Activated CD8-positive, alpha-beta T cell treated with anti-CD3 and anti-CD28 coated beads, Interleukin-2, amount 10 ng/mL, durations not matched to agents 7 days and 5 days (primary cell): Measurements from ENCODE around the gene BASP1. TPM values are rescaled to one million over a fixed set of nuclear protein-coding genes. Genes with fewer than 3 reads are reported as not detected.

Source experiments
- ATAC-seq: fragments of 150-1000 bp; cut with Tn5 transposase; one replicate; pipeline ENCODE4 v1.10.0; 2021; ENCODE audit warnings: moderate library complexity
- CTCF ChIA-PET: fragments of 350-600 bp; sonication (Branson Sonifier 250); formaldehyde crosslinking; loops from one replicate; lab custom pipeline; 2021; ENCODE audit warnings: antibody characterized with exemption; lab: Charles Lee
- POLR2A ChIA-PET: fragments of 350-600 bp; sonication (Branson Sonifier 250); formaldehyde crosslinking; loops from one replicate; lab custom pipeline; 2021; ENCODE audit warnings: antibody characterized with exemption; lab: Charles Lee
- DNase-seq: peaks from one replicate; pipeline ENCODE4 v3.0.0-alpha.2; 2020
- H3K27ac Mint-ChIP-seq: one replicate; pipeline ENCODE4 v1.8.0; 2021; ENCODE audit warnings: mild to moderate bottlenecking, mixed read lengths
- H3K27me3 Mint-ChIP-seq: one replicate; pipeline ENCODE4 v1.8.0; 2021; ENCODE audit warnings: low read depth, mixed read lengths
- H3K36me3 Mint-ChIP-seq: one replicate; pipeline ENCODE4 v1.8.0; 2021; ENCODE audit warnings: low read depth, mixed read lengths
- H3K4me1 Mint-ChIP-seq: one replicate; pipeline ENCODE4 v1.8.0; 2021; ENCODE audit warnings: low read depth, mixed read lengths
- H3K4me3 Mint-ChIP-seq: one replicate; pipeline ENCODE4 v1.8.0; 2021; ENCODE audit warnings: mild to moderate bottlenecking, mixed read lengths
- H3K9me3 Mint-ChIP-seq: one replicate; pipeline ENCODE4 v1.8.0; 2022; ENCODE audit warnings: mixed read lengths; ENCODE audit not compliant: insufficient read depth
- total RNA-seq, 2 experiments: library from RNA; stranded (reverse); gene quantifications; one replicate each; pipeline ENCODE4 v1.2.3, GENCODE V29; 2021

BASP1 gene
- total RNA-seq, 2 experiments from 2014 or later = not detected

GRCh38 chr5:17287501-17288155 is 70.2 kb downstream of the BASP1 start:
- H3K9me3 Mint-ChIP-seq = no peaks in the 10 kb centered on the region
- no peaks in the 10 kb centered on the region for H3K27me3 Mint-ChIP-seq
- no peak for DNase-seq
- H3K4me1 Mint-ChIP-seq = no peaks in the 10 kb centered on the region
- H3K4me3 Mint-ChIP-seq = no peak overlapping the region
- ChIA-PET CTCF (no interaction called here), POLR2A (no interaction called here)
- no peak for ATAC-seq
- H3K27ac Mint-ChIP-seq = no peak overlapping the region
- no peaks in the 10 kb centered on the region for H3K36me3 Mint-ChIP-seq

GRCh38 chr5:17288570-17288969 is 71.1 kb downstream of the BASP1 start:
- no peaks in the 10 kb centered on the region for H3K27me3 Mint-ChIP-seq
- no peak for DNase-seq
- H3K4me3 Mint-ChIP-seq = no peak overlapping the region
- H3K36me3 Mint-ChIP-seq = no peaks in the 10 kb centered on the region
- no peaks in the 10 kb centered on the region for H3K4me1 Mint-ChIP-seq
- no peaks in the 10 kb centered on the region for H3K9me3 Mint-ChIP-seq
- CTCF ChIA-PET = no interaction called here
- H3K27ac Mint-ChIP-seq = no peak overlapping the region
- no peak for ATAC-seq
- POLR2A ChIA-PET = no interaction called here

GRCh38 chr5:17289681-17290539 is 72.5 kb downstream of the BASP1 start:
- CTCF ChIA-PET = no interaction called here
- H3K36me3 Mint-ChIP-seq = no peaks in the 10 kb centered on the region
- no peak for ATAC-seq

GRCh38 chr5:17290540-17290974 is 73.1 kb downstream of the BASP1 start:
- H3K4me1 Mint-ChIP-seq = no peaks in the 10 kb centered on the region
- no peaks in the 10 kb centered on the region for H3K9me3 Mint-ChIP-seq
- no peaks in the 10 kb centered on the region for H3K27me3 Mint-ChIP-seq
- no peak for DNase-seq
- POLR2A ChIA-PET = no interaction called here
- no peaks in the 10 kb centered on the region for H3K36me3 Mint-ChIP-seq
- H3K27ac Mint-ChIP-seq = no peak overlapping the region
- CTCF ChIA-PET = no interaction called here
- no peak for ATAC-seq
- H3K4me3 Mint-ChIP-seq = no peak overlapping the region

More at GRCh38 chr5:17289681-17290539, 72.5 kb downstream of the BASP1 start:
- H3K9me3 Mint-ChIP-seq = no peaks in the 10 kb centered on the region
- no peaks in the 10 kb centered on the region for H3K4me1 Mint-ChIP-seq
- POLR2A ChIA-PET = no interaction called here
- H3K27me3 Mint-ChIP-seq = no peaks in the 10 kb centered on the region
- no peak overlapping the region for H3K4me3 Mint-ChIP-seq
- no peak overlapping the region for H3K27ac Mint-ChIP-seq
- no peak for DNase-seq

- H3K4me3 Mint-ChIP-seq = no peak overlapping the region
- no peaks in the 10 kb centered on the region for H3K27me3 Mint-ChIP-seq
- no peaks in the 10 kb centered on the region for H3K4me1 Mint-ChIP-seq
- ChIA-PET POLR2A (no interaction called here), CTCF (no interaction called here)
- ATAC-seq = no peak
- H3K9me3 Mint-ChIP-seq = no peaks in the 10 kb centered on the region
- H3K27ac Mint-ChIP-seq = no peak overlapping the region
- DNase-seq = no peak
- no peaks in the 10 kb centered on the region for H3K36me3 Mint-ChIP-seq
Observed at GRCh38 chr5:17292434-17293015, 75.1 kb downstream of the BASP1 start.

GRCh38 chr5:17294639-17295311 is 77.3 kb downstream of the BASP1 start:
- POLR2A ChIA-PET = no interaction called here
- CTCF ChIA-PET = no interaction called here
- no peak overlapping the region for H3K4me3 Mint-ChIP-seq

GRCh38 chr5:17295671-17296070 is 78.2 kb downstream of the BASP1 start:
- Mint-ChIP-seq H3K36me3 (no peaks in the 10 kb centered on the region), H3K9me3 (no peaks in the 10 kb centered on the region), H3K4me3 (no peak overlapping the region), H3K27ac (no peak overlapping the region), H3K4me1 (no peaks in the 10 kb centered on the region), H3K27me3 (no peaks in the 10 kb centered on the region)
- no peak for DNase-seq
- CTCF ChIA-PET = no interaction called here
- POLR2A ChIA-PET = no interaction called here
- no peak for ATAC-seq

More at GRCh38 chr5:17294639-17295311, 77.3 kb downstream of the BASP1 start:
- DNase-seq (no peak), ATAC-seq (no peak)
- no peaks in the 10 kb centered on the region for H3K9me3 Mint-ChIP-seq
- H3K36me3 Mint-ChIP-seq = no peaks in the 10 kb centered on the region
- H3K27ac Mint-ChIP-seq = no peak overlapping the region
- H3K4me1 Mint-ChIP-seq = no peaks in the 10 kb centered on the region
- no peaks in the 10 kb centered on the region for H3K27me3 Mint-ChIP-seq

- CTCF ChIA-PET = no interaction called here
- POLR2A ChIA-PET = no interaction called here
- H3K27ac Mint-ChIP-seq = no peak overlapping the region
- no peaks in the 10 kb centered on the region for H3K36me3 Mint-ChIP-seq
- H3K4me3 Mint-ChIP-seq = no peak overlapping the region
- ATAC-seq = no peak
- H3K27me3 Mint-ChIP-seq = no peaks in the 10 kb centered on the region
- H3K4me1 Mint-ChIP-seq = no peaks in the 10 kb centered on the region
- no peak for DNase-seq
- peaks cover under 1% of the 10 kb centered on the region for H3K9me3 Mint-ChIP-seq
Observed at GRCh38 chr5:17302106-17302505, 84.7 kb downstream of the BASP1 start.

- H3K27me3 Mint-ChIP-seq = no peaks in the 10 kb centered on the region
- ATAC-seq (no peak), DNase-seq (no peak)
- POLR2A ChIA-PET = no interaction called here
- no peaks in the 10 kb centered on the region for H3K4me1 Mint-ChIP-seq
- H3K27ac Mint-ChIP-seq = no peak overlapping the region
- H3K9me3 Mint-ChIP-seq = peaks cover 6% of the 10 kb centered on the region
- no peak overlapping the region for H3K4me3 Mint-ChIP-seq
- H3K36me3 Mint-ChIP-seq = no peaks in the 10 kb centered on the region
- CTCF ChIA-PET = no interaction called here
Observed at GRCh38 chr5:17302604-17303003, 85.2 kb downstream of the BASP1 start.

GRCh38 chr5:17304282-17304681 is 86.9 kb downstream of the BASP1 start:
- Mint-ChIP-seq H3K27me3 (no peaks in the 10 kb centered on the region), H3K4me1 (no peaks in the 10 kb centered on the region), H3K9me3 (peaks cover 11% of the 10 kb centered on the region), H3K36me3 (no peaks in the 10 kb centered on the region), H3K4me3 (no peak overlapping the region), H3K27ac (no peak overlapping the region)
- ATAC-seq (no peak), DNase-seq (no peak)
- ChIA-PET POLR2A (no interaction called here), CTCF (no interaction called here)

- ChIA-PET POLR2A (no interaction called here), CTCF (no interaction called here)
- Mint-ChIP-seq H3K4me3 (no peak overlapping the region), H3K36me3 (no peaks in the 10 kb centered on the region), H3K4me1 (no peaks in the 10 kb centered on the region), H3K27ac (no peak overlapping the region), H3K27me3 (no peaks in the 10 kb centered on the region), H3K9me3 (peaks cover 11% of the 10 kb centered on the region)
- ATAC-seq (no peak), DNase-seq (no peak)
Observed at GRCh38 chr5:17305017-17305416, 87.6 kb downstream of the BASP1 start.
